HFFc6 (cell line): ENCODE measurements around the gene ETFBKMT. TPM values are rescaled to one million over a fixed set of nuclear protein-coding genes. Genes with fewer than 3 reads are reported as not detected.
"Not testable (repeated sequence)": the region's sequence is repeated elsewhere in the genome, so short reads cannot be mapped to it uniquely, and the experiment has no call there.

Source experiments
- DNase-seq: peaks from one replicate; pipeline ENCODE4 v3.0.0-alpha.2; 2018
- H3K27ac Mint-ChIP-seq: 2 replicates; pipeline ENCODE4 v1.8.0; 2020; ENCODE audit warnings: mild to moderate bottlenecking, mixed read lengths
- H3K27me3 Mint-ChIP-seq: 2 replicates; pipeline ENCODE4 v1.8.0; 2021; ENCODE audit warnings: mild to moderate bottlenecking, moderate library complexity, mixed read lengths; ENCODE audit not compliant: insufficient read depth
- H3K36me3 Mint-ChIP-seq: 2 replicates; pipeline ENCODE4 v1.8.0; 2021; ENCODE audit warnings: low read depth, mixed read lengths
- H3K4me1 Mint-ChIP-seq: 2 replicates; pipeline ENCODE4 v1.8.0; 2020; ENCODE audit warnings: low read depth, mixed read lengths
- H3K4me3 Mint-ChIP-seq: 2 replicates; pipeline ENCODE4 v1.8.0; 2020; ENCODE audit warnings: mild to moderate bottlenecking, moderate library complexity, mixed read lengths
- H3K9me3 Mint-ChIP-seq: 2 replicates; pipeline ENCODE4 v1.8.0; 2020; ENCODE audit warnings: mild to moderate bottlenecking, mixed read lengths
- CTCF ChIP-seq: fragments of 200-600 bp; sonication (generic); IDR thresholded peaks from 2 replicates; pipeline ENCODE4 v1.5.0; 2021; ENCODE audit warnings: antibody characterized with exemption, mild to moderate bottlenecking
- total RNA-seq, 6 experiments: library from RNA; stranded (reverse); fragmentation: NEBNext Ultra II Directional; extraction: Animal tissue kit (Norgen Biotek cat#: 25700); gene quantifications; 2 replicates in 1 of 6; 3 replicates in 5 of 6; pipeline ENCODE4 v1.2.3, GENCODE V29; 2021

ETFBKMT gene
- total RNA-seq, 6 experiments from 2014 or later, result 1.8 to 2.5 (median 2.0) TPM

- Mint-ChIP-seq H3K4me3 (no peak overlapping the region), H3K36me3 (peaks cover 20% of the 10 kb centered on the region), H3K4me1 (peaks cover 12% of the 10 kb centered on the region), H3K27me3 (no peaks in the 10 kb centered on the region; the same call in 1 of the 2 replicates), H3K27ac (no peak overlapping the region), H3K9me3 (peaks cover 21% of the 10 kb centered on the region)
- no peak for TF ChIP-seq CTCF
- DNase-seq, result no peak
Observed at GRCh38 chr12:31705621-31706020, 46.1 kb downstream of the ETFBKMT start.

GRCh38 chr12:31708118-31708517 lies 48.6 kb downstream of the ETFBKMT start:
- DNase-seq, H3K27me3 Mint-ChIP-seq, H3K27ac Mint-ChIP-seq, H3K4me3 Mint-ChIP-seq: not testable (repeated sequence)
- Mint-ChIP-seq H3K36me3 (peaks cover 20% of the 10 kb centered on the region), H3K9me3 (peaks cover 21% of the 10 kb centered on the region), H3K4me1 (peaks cover 12% of the 10 kb centered on the region)

GRCh38 chr12:31710021-31710818 lies 50.7 kb downstream of the ETFBKMT start:
- Mint-ChIP-seq H3K9me3 (peaks cover 21% of the 10 kb centered on the region), H3K27ac (no peak overlapping the region), H3K4me1 (no peaks in the 10 kb centered on the region; the same call in 1 of the 2 replicates), H3K27me3 (peaks cover 2% of the 10 kb centered on the region), H3K4me3 (no peak overlapping the region), H3K36me3 (peaks cover 20% of the 10 kb centered on the region)
- TF ChIP-seq CTCF, result no peak
- DNase-seq, result no peak

- H3K4me1 Mint-ChIP-seq, result no peaks in the 10 kb centered on the region; the same call in 1 of the 2 replicates
- H3K27ac Mint-ChIP-seq, result no peak overlapping the region
- no peak for TF ChIP-seq CTCF
- DNase-seq, result no peak
- peaks cover 15% of the 10 kb centered on the region for H3K36me3 Mint-ChIP-seq
- H3K9me3 Mint-ChIP-seq, result peaks cover 17% of the 10 kb centered on the region
- H3K4me3 Mint-ChIP-seq, result no peak overlapping the region
- H3K27me3 Mint-ChIP-seq, result peaks cover 2% of the 10 kb centered on the region; the same call in 1 of the 2 replicates
Observed at GRCh38 chr12:31712877-31713276, 53.4 kb downstream of the ETFBKMT start.

GRCh38 chr12:31714406-31715271 lies 55.2 kb downstream of the ETFBKMT start:
- TF ChIP-seq CTCF, result no peak
- Mint-ChIP-seq H3K9me3 (0 out of 2 replicates have a peak, but pooled peaks cover 3% of the 10 kb centered on the region), H3K36me3 (0 out of 2 replicates have a peak, but pooled peaks cover 5% of the 10 kb centered on the region), H3K27me3 (peaks cover 2% of the 10 kb centered on the region; the same call in 1 of the 2 replicates), H3K4me3 (no peak overlapping the region), H3K4me1 (no peaks in the 10 kb centered on the region; the same call in 1 of the 2 replicates), H3K27ac (no peak overlapping the region)
- no peak for DNase-seq
